ENCODE data around the gene EPG5. TPM values are rescaled to one million over a fixed set of nuclear protein-coding genes. Genes with fewer than 3 reads are reported as not detected.

The EPG5 gene
- total RNA-seq, 1 donor from 2014 or later, result 10.5 TPM

- FAIRE-seq (no peak), DNase-seq (ENCODE audit: low read depth) (no peak)
- H3K36me3 ChIP-seq (ENCODE audit: control insufficient read depth, insufficient read depth, low read length), result no peaks in the 10 kb centered on the region
- peaks cover 6% of the 10 kb centered on the region for H3K27me3 ChIP-seq (ENCODE audit: control insufficient read depth, insufficient read depth, low read length)
- no peak for TF ChIP-seq CTCF (IDR thresholded peaks at IDR 0.05; ENCODE audit: insufficient read depth, low read length, severe bottlenecking)
- no peak overlapping the region for H3K4me3 ChIP-seq (ENCODE audit: low read depth, low read length)
Measured at GRCh38 chr18:45841060-45841764, 125.9 kb downstream of the EPG5 start.

GRCh38 chr18:45839414-45840395 lies 127.4 kb downstream of the EPG5 start:
- peak; percentile 77 for FAIRE-seq
- DNase-seq (ENCODE audit: low read depth), result peak; percentile 71

GRCh38 chr18:45838302-45839070 lies 128.6 kb downstream of the EPG5 start:
- FAIRE-seq, result no peak
- no peak for DNase-seq (ENCODE audit: low read depth)
- H3K36me3 ChIP-seq (ENCODE audit: control insufficient read depth, insufficient read depth, low read length), result no peaks in the 10 kb centered on the region
- peaks cover 6% of the 10 kb centered on the region for H3K27me3 ChIP-seq (ENCODE audit: control insufficient read depth, insufficient read depth, low read length)
- H3K4me3 ChIP-seq (ENCODE audit: low read depth, low read length), result peak overlapping the region; percentile 15
- no peak for TF ChIP-seq CTCF (IDR thresholded peaks at IDR 0.05; ENCODE audit: insufficient read depth, low read length, severe bottlenecking)

More at GRCh38 chr18:45839414-45840395, 127.4 kb downstream of the EPG5 start:
- TF ChIP-seq CTCF (IDR thresholded peaks at IDR 0.05; ENCODE audit: insufficient read depth, low read length, severe bottlenecking), result peak; percentile 83
- H3K4me3 ChIP-seq (ENCODE audit: low read depth, low read length), result no peak overlapping the region
- H3K36me3 ChIP-seq (ENCODE audit: control insufficient read depth, insufficient read depth, low read length), result no peaks in the 10 kb centered on the region
- H3K27me3 ChIP-seq (ENCODE audit: control insufficient read depth, insufficient read depth, low read length), result peaks cover 6% of the 10 kb centered on the region

- DNase-seq (ENCODE audit: low read depth) (peak; percentile 44), FAIRE-seq (no peak)
- H3K36me3 ChIP-seq (ENCODE audit: control insufficient read depth, insufficient read depth, low read length), result no peaks in the 10 kb centered on the region
- TF ChIP-seq CTCF (IDR thresholded peaks at IDR 0.05; ENCODE audit: insufficient read depth, low read length, severe bottlenecking), result peak; percentile 59
- H3K4me3 ChIP-seq (ENCODE audit: low read depth, low read length), result peak overlapping the region; percentile 25
- H3K27me3 ChIP-seq (ENCODE audit: control insufficient read depth, insufficient read depth, low read length), result peaks cover 6% of the 10 kb centered on the region
Measured at GRCh38 chr18:45837283-45838070, 129.7 kb downstream of the EPG5 start.
